HCT116 (cell line): Measurements from ENCODE around the gene ACER1. TPM values are rescaled to one million over a fixed set of nuclear protein-coding genes. Genes with fewer than 3 reads are reported as not detected.

ENCODE experiments used
- ATAC-seq: fragments of 200-7000 bp; cut with Tn5 transposase; 2 replicates; pipeline ENCODE4 v1.9.1; 2020; ENCODE audit warnings: mild to moderate bottlenecking, moderate library complexity
- BruUV-seq: library from RNA; stranded (reverse); fragments of 400-500 nt; replicated peaks from 2 replicates; lab custom pipeline; 2021; lab: Mats Ljungman, UMichigan
- CTCF ChIA-PET: fragments of 300-600 bp; sonication (Branson Sonifier 250); formaldehyde crosslinking; loops from one replicate; lab custom pipeline; 2021; ENCODE audit warnings: antibody characterized with exemption; lab: Charles Lee
- POLR2A ChIA-PET: fragments of 300-600, 350-600 bp; sonication (Branson Sonifier 250); formaldehyde crosslinking; loops from one replicate; lab custom pipeline; 2021; ENCODE audit warnings: antibody characterized with exemption; lab: Charles Lee
- RAD21 ChIA-PET, 2 experiments: fragments of 300-600 bp; sonication (Branson Sonifier 250); formaldehyde crosslinking; loops; one replicate each; lab custom pipeline; 2023; ENCODE audit warnings: low total read pairs in 2 of 2; ENCODE audit not compliant: uncharacterized antibody in 2 of 2, unreplicated experiment in 2 of 2, low non-redundant PET in 1 of 2; lab: Charles Lee
- DNase-seq: peaks from one replicate; pipeline ENCODE4 v3.0.0-alpha.2; 2010; ENCODE audit warnings: low read depth, low spot score
- H2AFZ ChIP-seq: fragments of 200-600 bp; shearing (Covaris generic), sonication (generic); 2 replicates; pipeline ENCODE4 v1.6.1; 2017; ENCODE audit warnings: low read depth, mixed run types, mixed read lengths, antibody characterized with exemption, low read length; ENCODE audit not compliant: poor library complexity, severe bottlenecking
- H3K27ac ChIP-seq: 2 replicates; pipeline ENCODE4 v1.5.1; 2012; ENCODE audit warnings: low read depth, low read length
- H3K27me3 ChIP-seq: fragments of 200-600 bp; sonication (generic); 2 replicates; pipeline ENCODE4 v1.6.1; 2016; ENCODE audit warnings: mixed run types, low read length, mixed read lengths; ENCODE audit not compliant: insufficient read depth
- H3K36me3 ChIP-seq, 2 experiments: fragments of 200-500 bp in 1 of 2; fragments of 200-600 bp in 1 of 2; sonication (Bioruptor generic) in 1 of 2; sonication (generic) in 1 of 2; 2 replicates each; pipeline versions ENCODE4 v1.5.1 to v1.6.1; 2014 to 2016; ENCODE audit warnings: low read length in 2 of 2, inconsistent platforms in 1 of 2, mixed read lengths in 1 of 2, mixed run types in 1 of 2; ENCODE audit not compliant: insufficient read depth in 2 of 2, control insufficient read depth in 1 of 2
- H3K4me1 ChIP-seq, 2 experiments: fragments of 200-600 bp in 1 of 2; sonication (generic) in 1 of 2; 2 replicates each; pipeline versions ENCODE4 v1.5.1 to v1.6.1; 2012 to 2017; ENCODE audit warnings: low read length in 2 of 2, inconsistent platforms in 1 of 2, mild to moderate bottlenecking in 1 of 2, mixed read lengths in 1 of 2, mixed run types in 1 of 2, moderate library complexity in 1 of 2; ENCODE audit not compliant: insufficient read depth in 2 of 2, control insufficient read depth in 1 of 2
- H3K4me2 ChIP-seq: fragments of 200-600 bp; sonication (generic); 2 replicates; pipeline ENCODE4 v1.6.1; 2017; ENCODE audit warnings: mixed run types, low read length, mixed read lengths
- H3K4me3 ChIP-seq, 2 experiments: fragments of 200-600 bp in 1 of 2; sonication (generic) in 1 of 2; replicated peaks in 1 of 2; 2 replicates each; pipeline ENCODE4 v1.5.1; 2011 to 2016; ENCODE audit warnings: low read length in 2 of 2, control low read depth in 1 of 2, low read depth in 1 of 2, mild to moderate bottlenecking in 1 of 2, mixed read lengths in 1 of 2, mixed run types in 1 of 2
- H3K79me2 ChIP-seq: fragments of 200-600 bp; sonication (generic); 2 replicates; pipeline ENCODE4 v1.6.1; 2017; ENCODE audit warnings: mild to moderate bottlenecking, mixed run types, low read length, moderate library complexity, mixed read lengths; ENCODE audit not compliant: insufficient read depth
- H3K9ac ChIP-seq: fragments of 200-600 bp; sonication (generic); 2 replicates; pipeline ENCODE4 v1.6.1; 2016; ENCODE audit warnings: low read length, mixed read lengths
- H3K9me2 ChIP-seq: fragments of 200-600 bp; sonication (generic), shearing (Covaris generic); 2 replicates; pipeline ENCODE4 v1.6.1; 2017; ENCODE audit warnings: mixed run types, mild to moderate bottlenecking, moderate library complexity; ENCODE audit not compliant: insufficient read depth
- H3K9me3 ChIP-seq, 2 experiments: fragments of 200-500 bp in 1 of 2; fragments of 200-600 bp in 1 of 2; sonication (Bioruptor generic) in 1 of 2; sonication (generic) in 1 of 2; 2 replicates each; pipeline ENCODE4 v1.6.1; 2014 to 2017; ENCODE audit warnings: low read length in 2 of 2, mixed read lengths in 2 of 2, inconsistent platforms in 1 of 2, low read depth in 1 of 2, mild to moderate bottlenecking in 1 of 2, mixed run types in 1 of 2, moderate library complexity in 1 of 2; ENCODE audit not compliant: control insufficient read depth in 1 of 2, insufficient read depth in 1 of 2
- H4K20me1 ChIP-seq: fragments of 200-600 bp; sonication (generic), shearing (Covaris generic); 2 replicates; pipeline ENCODE4 v1.6.1; 2017; ENCODE audit warnings: mixed run types, mild to moderate bottlenecking, moderate library complexity; ENCODE audit not compliant: insufficient read depth
- ATF3 ChIP-seq: IDR thresholded peaks from 2 replicates; pipeline ENCODE4 v1.6.1; 2012
- CTCF ChIP-seq, 3 experiments: fragments of 200-600 bp in 1 of 3; sonication (generic) in 1 of 3; IDR thresholded peaks in 2 of 3; conservative IDR thresholded peaks in 1 of 3; 2 replicates each; pipeline ENCODE4 v1.5.1; 2012 to 2017; ENCODE audit warnings: low read depth in 2 of 3, low read length in 2 of 3, antibody characterized with exemption in 1 of 3, borderline replicate concordance in 1 of 3, control low read depth in 1 of 3, mild to moderate bottlenecking in 1 of 3, mixed read lengths in 1 of 3, mixed run types in 1 of 3, moderate library complexity in 1 of 3; ENCODE audit not compliant: insufficient read depth in 1 of 3
- FOSL1 ChIP-seq: IDR thresholded peaks from 2 replicates; pipeline ENCODE4 v1.6.1; 2012; ENCODE audit warnings: low read depth
- JUND ChIP-seq: IDR thresholded peaks from 2 replicates; pipeline ENCODE4 v1.6.1; 2012
- MAX ChIP-seq: IDR thresholded peaks from 2 replicates; pipeline ENCODE4 v1.6.1; 2012
- SRF ChIP-seq: IDR thresholded peaks from 2 replicates; pipeline ENCODE4 v1.6.1; 2012; ENCODE audit warnings: low read depth
- TCF7L2 ChIP-seq: IDR thresholded peaks from 2 replicates; pipeline ENCODE4 v1.7.0; 2011; ENCODE audit warnings: borderline replicate concordance, inconsistent platforms; ENCODE audit not compliant: insufficient read depth, insufficient read length; ENCODE audit errors: extremely low read depth
- YY1 ChIP-seq: IDR thresholded peaks from 2 replicates; pipeline ENCODE4 v1.6.1; 2011; ENCODE audit warnings: low read length, low read depth, moderate library complexity, mild to moderate bottlenecking; ENCODE audit not compliant: insufficient replicate concordance; ENCODE audit errors: extremely low read depth
- intact Hi-C: fragments of 100-400 bp; cut with micrococcal nuclease; formaldehyde crosslinking; loops from 2 replicates; pipeline ENCODE4 v1.10.0; 2022
- total RNA-seq: library from RNA; stranded (reverse); gene quantifications from one replicate; pipeline ENCODE4 v1.2.1, GENCODE V29; 2021; ENCODE audit not compliant: unreplicated experiment
- TF ChIP-seq, protein P1 (sequence below): IDR thresholded peaks from 2 replicates; pipeline ENCODE4 v1.6.1; 2011; ENCODE audit warnings: mild to moderate bottlenecking, low read length, moderate library complexity; ENCODE audit not compliant: insufficient replicate concordance; ENCODE audit errors: extremely low read depth
- TF ChIP-seq, protein P2 (sequence below): IDR thresholded peaks from 2 replicates; pipeline ENCODE4 v1.6.1; 2012; ENCODE audit warnings: low read depth

ACER1 gene
- total RNA-seq, 1 experiment from 2014 or later: not detected

DNA sequence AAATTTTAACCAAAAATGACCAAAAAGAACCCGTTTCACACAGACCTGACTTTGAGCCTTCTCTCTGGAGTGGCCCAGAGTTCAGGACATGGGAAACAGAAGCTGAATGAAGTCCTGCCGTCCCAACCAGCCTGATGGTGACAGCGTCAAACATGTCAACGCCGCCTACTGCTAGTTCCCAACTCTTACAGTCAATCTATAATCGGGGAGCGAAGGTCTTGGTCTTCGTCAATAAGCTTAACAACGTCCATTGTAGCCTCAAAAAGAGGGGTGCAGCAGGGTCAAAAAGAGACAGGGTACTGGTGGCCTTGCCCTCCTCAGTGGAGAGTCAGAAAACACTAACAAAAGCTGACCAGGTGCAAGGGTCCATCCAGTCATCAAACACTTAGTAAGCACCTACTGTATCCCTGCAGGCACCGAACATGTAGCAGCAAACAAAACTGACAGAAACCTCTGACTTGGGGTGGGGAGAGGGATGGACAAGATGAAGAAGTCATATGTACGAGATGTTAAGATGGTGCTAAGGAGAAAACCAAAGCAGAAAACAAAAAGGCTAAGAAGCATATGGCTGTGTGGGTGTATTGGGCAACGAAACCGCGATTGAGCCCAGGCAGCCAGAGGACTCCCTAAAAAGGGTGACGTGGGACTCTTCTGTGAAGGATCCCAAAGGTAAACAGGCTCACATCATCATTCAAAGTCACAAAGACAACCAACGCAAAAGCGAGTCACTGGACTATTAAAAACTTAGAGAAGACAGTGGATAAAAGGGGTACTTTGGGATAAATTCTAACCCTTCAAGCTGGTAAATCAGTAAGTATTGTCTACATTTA is 65.6 kb downstream of the ACER1 start:
- BruUV-seq: no TSS peak
- H3K4me3 ChIP-seq: no peak overlapping the region
- H3K36me3 ChIP-seq: peaks cover 3 to 8% of the 10 kb centered on the region in 2 experiments; a peak in 3 of 4 replicates
- RAD21 ChIA-PET: no interaction called here
- no peak overlapping the region for H3K9ac ChIP-seq
- no peak for DNase-seq
- no peak overlapping the region for H2AFZ ChIP-seq
- H3K9me2 ChIP-seq: no peaks in the 10 kb centered on the region
- intact Hi-C loops: no loop called here
- H3K27ac ChIP-seq: no peak overlapping the region
- TF ChIP-seq CTCF (IDR thresholded peaks at IDR 0.05 in 2 of 3, conservative IDR thresholded peaks at IDR 0.05 in 1 of 3; ENCODE audit: borderline replicate concordance in 1 of 3, insufficient read depth in 1 of 3, low read depth in 2 of 3, low read length in 2 of 3): no peak
- no peak for TF ChIP-seq MAX
- no peak for TF ChIP-seq TCF7L2
- TF ChIP-seq SRF: no peak
- no peak for ATAC-seq
- H3K4me1 ChIP-seq: no peaks in the 10 kb centered on the region
- no peaks in the 10 kb centered on the region for H3K27me3 ChIP-seq
- CTCF ChIA-PET: no interaction called here
- POLR2A ChIA-PET: no interaction called here
- no peak overlapping the region for H3K4me2 ChIP-seq
- no peaks in the 10 kb centered on the region for H3K9me3 ChIP-seq
- H3K79me2 ChIP-seq: peaks cover 78% of the 10 kb centered on the region
- peaks cover 3% of the 10 kb centered on the region; the same call in 1 of the 2 replicates for H4K20me1 ChIP-seq

GRCh38 chr19:6264803-6265202 is 68.6 kb downstream of the ACER1 start:
- Histone ChIP-seq H3K9me2 (no peaks in the 10 kb centered on the region), H2AFZ (no peak overlapping the region), H3K27me3 (no peaks in the 10 kb centered on the region), H3K79me2 (peaks cover 67% of the 10 kb centered on the region), H3K27ac (no peak overlapping the region), H3K4me2 (no peak overlapping the region), H4K20me1 (no peaks in the 10 kb centered on the region), H3K36me3 (peaks cover 10 to 14% of the 10 kb centered on the region in 2 experiments; a peak in 3 of 4 replicates), H3K4me3 (no peak overlapping the region), H3K4me1 (no peaks in the 10 kb centered on the region), H3K9ac (no peak overlapping the region), H3K9me3 (no peaks in the 10 kb centered on the region)
- ChIA-PET POLR2A (no interaction called here), CTCF (no interaction called here), RAD21 (no interaction called here)
- DNase-seq (no peak), ATAC-seq (no peak)
- no TSS peak for BruUV-seq
- intact Hi-C loops: no loop called here
- no peak for TF ChIP-seq FOSL1
- TF ChIP-seq, protein P1, sequence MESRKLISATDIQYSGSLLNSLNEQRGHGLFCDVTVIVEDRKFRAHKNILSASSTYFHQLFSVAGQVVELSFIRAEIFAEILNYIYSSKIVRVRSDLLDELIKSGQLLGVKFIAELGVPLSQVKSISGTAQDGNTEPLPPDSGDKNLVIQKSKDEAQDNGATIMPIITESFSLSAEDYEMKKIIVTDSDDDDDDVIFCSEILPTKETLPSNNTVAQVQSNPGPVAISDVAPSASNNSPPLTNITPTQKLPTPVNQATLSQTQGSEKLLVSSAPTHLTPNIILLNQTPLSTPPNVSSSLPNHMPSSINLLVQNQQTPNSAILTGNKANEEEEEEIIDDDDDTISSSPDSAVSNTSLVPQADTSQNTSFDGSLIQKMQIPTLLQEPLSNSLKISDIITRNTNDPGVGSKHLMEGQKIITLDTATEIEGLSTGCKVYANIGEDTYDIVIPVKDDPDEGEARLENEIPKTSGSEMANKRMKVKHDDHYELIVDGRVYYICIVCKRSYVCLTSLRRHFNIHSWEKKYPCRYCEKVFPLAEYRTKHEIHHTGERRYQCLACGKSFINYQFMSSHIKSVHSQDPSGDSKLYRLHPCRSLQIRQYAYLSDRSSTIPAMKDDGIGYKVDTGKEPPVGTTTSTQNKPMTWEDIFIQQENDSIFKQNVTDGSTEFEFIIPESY: no peak
- TF ChIP-seq ATF3: no peak
- TF ChIP-seq, protein P2, sequence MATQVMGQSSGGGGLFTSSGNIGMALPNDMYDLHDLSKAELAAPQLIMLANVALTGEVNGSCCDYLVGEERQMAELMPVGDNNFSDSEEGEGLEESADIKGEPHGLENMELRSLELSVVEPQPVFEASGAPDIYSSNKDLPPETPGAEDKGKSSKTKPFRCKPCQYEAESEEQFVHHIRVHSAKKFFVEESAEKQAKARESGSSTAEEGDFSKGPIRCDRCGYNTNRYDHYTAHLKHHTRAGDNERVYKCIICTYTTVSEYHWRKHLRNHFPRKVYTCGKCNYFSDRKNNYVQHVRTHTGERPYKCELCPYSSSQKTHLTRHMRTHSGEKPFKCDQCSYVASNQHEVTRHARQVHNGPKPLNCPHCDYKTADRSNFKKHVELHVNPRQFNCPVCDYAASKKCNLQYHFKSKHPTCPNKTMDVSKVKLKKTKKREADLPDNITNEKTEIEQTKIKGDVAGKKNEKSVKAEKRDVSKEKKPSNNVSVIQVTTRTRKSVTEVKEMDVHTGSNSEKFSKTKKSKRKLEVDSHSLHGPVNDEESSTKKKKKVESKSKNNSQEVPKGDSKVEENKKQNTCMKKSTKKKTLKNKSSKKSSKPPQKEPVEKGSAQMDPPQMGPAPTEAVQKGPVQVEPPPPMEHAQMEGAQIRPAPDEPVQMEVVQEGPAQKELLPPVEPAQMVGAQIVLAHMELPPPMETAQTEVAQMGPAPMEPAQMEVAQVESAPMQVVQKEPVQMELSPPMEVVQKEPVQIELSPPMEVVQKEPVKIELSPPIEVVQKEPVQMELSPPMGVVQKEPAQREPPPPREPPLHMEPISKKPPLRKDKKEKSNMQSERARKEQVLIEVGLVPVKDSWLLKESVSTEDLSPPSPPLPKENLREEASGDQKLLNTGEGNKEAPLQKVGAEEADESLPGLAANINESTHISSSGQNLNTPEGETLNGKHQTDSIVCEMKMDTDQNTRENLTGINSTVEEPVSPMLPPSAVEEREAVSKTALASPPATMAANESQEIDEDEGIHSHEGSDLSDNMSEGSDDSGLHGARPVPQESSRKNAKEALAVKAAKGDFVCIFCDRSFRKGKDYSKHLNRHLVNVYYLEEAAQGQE: no peak
- TF ChIP-seq YY1: no peak
- TF ChIP-seq JUND: no peak
